Adrenal gland (tissue), 12 donors: ENCODE results near the gene FAT4. TPM values are rescaled to one million over a fixed set of nuclear protein-coding genes. Genes with fewer than 3 reads are reported as not detected.

ENCODE experiments used
- DNase-seq, 7 donors: peaks; one replicate each; pipeline ENCODE4 v3.0.0-alpha.2; 2019 to 2020
- H3K27ac ChIP-seq, 5 donors: fragments of 200-600 bp; sonication (generic) in 4 of 5; 1 replicate in 3 of 5; 2 replicates in 2 of 5; pipeline versions ENCODE4 v1.5.1 to v1.8.0; 2016 to 2020; ENCODE audit warnings: mild to moderate bottlenecking in 1 of 5
- H3K27me3 ChIP-seq: fragments of 200-600 bp; 2 replicates; pipeline ENCODE4 v1.8.0; 2021
- H3K36me3 ChIP-seq, 2 donors: fragments of 200-600 bp; replicated peaks in 1 of 2; 1 replicate in 1 of 2; 2 replicates in 1 of 2; pipeline versions ENCODE4 v1.5.1 to v1.8.0; 2018 to 2022
- H3K4me1 ChIP-seq, 2 donors: fragments of 200-600 bp; replicated peaks in 1 of 2; 1 replicate in 1 of 2; 2 replicates in 1 of 2; pipeline versions ENCODE4 v1.5.1 to v1.8.0; 2018 to 2021
- H3K4me3 ChIP-seq, 4 donors: fragments of 200-600 bp; sonication (generic) in 3 of 4; one replicate each; pipeline ENCODE4 v1.5.1; 2016 to 2018
- H3K9me3 ChIP-seq, 3 donors: fragments of 200-600 bp; sonication (generic) in 1 of 3; replicated peaks in 1 of 3; 1 replicate in 2 of 3; 2 replicates in 1 of 3; pipeline versions ENCODE4 v1.5.1 to v1.8.0; 2016 to 2021
- POLR2A ChIP-seq, 2 donors: fragments of 450-650 bp; IDR thresholded peaks; one replicate each; pipeline ENCODE4 v1.6.1; 2017; ENCODE audit warnings: antibody characterized with exemption in 2 of 2, mild to moderate bottlenecking in 2 of 2, moderate library complexity in 1 of 2
- WGBS, 4 donors: extraction: QIAGEN DNeasy Blood & Tissue Kit in 2 of 4; methylation state at CpG; one replicate each; pipeline versions ENCODE4 v1.1.5 to v1.1.7; 2013 to 2017; 5-methylcytosine and 5-hydroxymethylcytosine counted together
- intact Hi-C, 2 donors: fragments of 100-400 bp; cut with DNase I; formaldehyde crosslinking; loops; one replicate each; pipeline versions ENCODE4 v1.14.1 to v1.15.0; 2022 to 2023
- polyA plus RNA-seq, 3 donors: library from polyadenylated mRNA; stranded (reverse); fragments of 200-250 nt in 2 of 3; fragments of 350-450 nt in 1 of 3; fragmentation: Illumina TruSeq in 1 of 3; extraction: RNeasy Lipid Tissue Mini Kit (QIAGEN cat#74804) in 1 of 3; gene quantifications; one replicate each; pipeline ENCODE4 v1.2.3, GENCODE V29; 2013 to 2014
- total RNA-seq, 9 donors: library from RNA; depleted of rRNA in 4 of 9; stranded (reverse); fragments of >200 nt in 4 of 9; fragments of 120-200 nt in 1 of 9; fragmentation: NEBNext Ultra II Directional in 1 of 9; extraction: Animal tissue kit (Norgen Biotek cat#: 25700) in 1 of 9; gene quantifications; one replicate each; pipeline versions ENCODE4 v1.1.0 to v1.2.4, GENCODE V29; 2013 to 2023
- TF ChIP-seq, protein P1 (sequence below), 6 experiments: fragments of 450-650 bp in 4 of 6; fragments of 200-600 bp in 2 of 6; sonication (generic) in 1 of 6; IDR thresholded peaks; 1 replicate in 5 of 6; 2 replicates in 1 of 6; pipeline versions ENCODE4 v1.5.1 to v1.8.0; 2016 to 2021; ENCODE audit warnings: antibody characterized with exemption in 6 of 6, mild to moderate bottlenecking in 2 of 6, moderate library complexity in 1 of 6
- donor health status: healthy with polysubstance abuse.
- donor health status: Bipolar disorder and iron deficiency.
- donor health status: DM: yes; HTN: yes; CAD: no.
- donor health status: DM: no; HTN: no; CAD: no.
- donor health status: DM: no; HTN: no; CAD: no.
- donor health status: DM: yes; HTN: yes; CAD: no.

Gene FAT4
- total and polyA plus RNA-seq, 12 donors: 0.64 to 9.9 (median 4.6) TPM

DNA sequence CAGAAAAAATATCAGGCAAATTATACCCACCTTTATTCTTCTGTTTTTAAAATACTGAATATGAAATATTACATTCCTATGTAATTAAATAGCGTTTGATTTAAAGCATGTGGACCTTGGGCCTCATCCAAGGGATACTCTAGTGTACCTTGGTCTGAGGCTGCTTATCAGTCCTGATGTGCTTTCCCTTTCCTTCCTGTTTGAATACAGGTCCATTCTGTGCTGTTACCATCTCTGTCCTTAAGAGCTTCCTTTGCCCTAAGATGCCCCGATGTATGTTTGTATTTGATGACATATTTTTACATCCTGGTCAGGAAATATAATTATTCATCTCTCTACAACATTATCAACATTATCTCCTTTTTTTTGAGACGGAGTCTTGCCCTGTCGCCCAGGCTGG is 24.1 kb downstream of the FAT4 start:
- no peak for DNase-seq
- WGBS, 4 donors: 52 to 66% (median 57%) methylated on average over 4 of the region's 4 CpGs
- TF ChIP-seq, protein P1, sequence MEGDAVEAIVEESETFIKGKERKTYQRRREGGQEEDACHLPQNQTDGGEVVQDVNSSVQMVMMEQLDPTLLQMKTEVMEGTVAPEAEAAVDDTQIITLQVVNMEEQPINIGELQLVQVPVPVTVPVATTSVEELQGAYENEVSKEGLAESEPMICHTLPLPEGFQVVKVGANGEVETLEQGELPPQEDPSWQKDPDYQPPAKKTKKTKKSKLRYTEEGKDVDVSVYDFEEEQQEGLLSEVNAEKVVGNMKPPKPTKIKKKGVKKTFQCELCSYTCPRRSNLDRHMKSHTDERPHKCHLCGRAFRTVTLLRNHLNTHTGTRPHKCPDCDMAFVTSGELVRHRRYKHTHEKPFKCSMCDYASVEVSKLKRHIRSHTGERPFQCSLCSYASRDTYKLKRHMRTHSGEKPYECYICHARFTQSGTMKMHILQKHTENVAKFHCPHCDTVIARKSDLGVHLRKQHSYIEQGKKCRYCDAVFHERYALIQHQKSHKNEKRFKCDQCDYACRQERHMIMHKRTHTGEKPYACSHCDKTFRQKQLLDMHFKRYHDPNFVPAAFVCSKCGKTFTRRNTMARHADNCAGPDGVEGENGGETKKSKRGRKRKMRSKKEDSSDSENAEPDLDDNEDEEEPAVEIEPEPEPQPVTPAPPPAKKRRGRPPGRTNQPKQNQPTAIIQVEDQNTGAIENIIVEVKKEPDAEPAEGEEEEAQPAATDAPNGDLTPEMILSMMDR (IDR thresholded peaks at IDR 0.05): no peak
- no peak for TF ChIP-seq POLR2A (IDR thresholded peaks at IDR 0.05)
- Histone ChIP-seq H3K4me3 (no peak overlapping the region), H3K27me3 (no peaks in the 10 kb centered on the region), H3K9me3 (peaks cover 0 to 4% (median 0%) of the 10 kb centered on the region in 3 donors), H3K27ac (no peak overlapping the region), H3K4me1 (no peaks in the 10 kb centered on the region), H3K36me3 (no peaks in the 10 kb centered on the region)
- intact Hi-C loops: no loop called here

DNA sequence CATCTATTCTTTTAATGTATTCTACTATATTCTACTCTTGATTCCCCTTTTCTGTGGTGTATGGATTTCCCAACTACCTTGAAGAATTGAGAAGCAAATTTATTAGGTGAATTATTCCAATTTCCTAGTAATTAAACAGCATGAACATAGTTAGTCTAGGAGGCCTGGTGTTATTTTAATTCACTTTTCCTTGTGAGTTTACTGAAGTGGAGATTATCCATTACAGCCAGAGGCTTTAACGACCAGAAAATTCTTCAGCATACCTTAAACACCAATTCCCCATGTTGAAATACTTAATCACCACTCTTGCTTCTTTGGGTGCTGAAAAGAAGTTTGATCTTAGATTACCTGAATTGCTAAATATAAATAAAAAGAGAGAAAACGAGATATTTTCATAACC is 29.4 kb downstream of the FAT4 start:
- Histone ChIP-seq H3K4me1 (no peaks in the 10 kb centered on the region), H3K27me3 (no peaks in the 10 kb centered on the region), H3K36me3 (no peaks in the 10 kb centered on the region), H3K27ac (no peak overlapping the region), H3K9me3 (no peaks in the 10 kb centered on the region), H3K4me3 (no peak overlapping the region)
- no peak for TF ChIP-seq POLR2A (IDR thresholded peaks at IDR 0.05)
- TF ChIP-seq, protein P1 (IDR thresholded peaks at IDR 0.05): no peak
- 57 to 80% (median 67%) methylated on average over 2 of the region's 2 CpGs for WGBS, 4 donors
- DNase-seq: no peak
- intact Hi-C loops: no loop called here

DNA sequence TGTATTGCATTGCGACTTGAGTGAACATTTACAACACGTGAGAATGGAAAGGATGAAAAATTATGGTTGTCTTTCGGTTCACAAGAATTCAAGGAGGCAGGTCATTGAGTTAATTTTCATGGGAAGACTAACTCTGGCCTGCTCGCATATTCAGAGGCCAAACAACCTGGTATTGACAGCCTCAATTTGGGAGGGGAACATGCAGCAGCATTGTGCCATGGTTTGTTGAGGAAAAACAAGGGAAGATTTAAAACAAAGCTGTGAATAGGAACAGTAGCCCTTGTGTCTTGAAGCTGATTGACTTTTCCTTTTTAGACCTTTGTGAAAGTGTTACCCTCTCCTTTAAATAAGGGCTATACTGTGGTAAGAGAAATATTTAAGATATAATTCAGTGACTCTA is 31.9 kb downstream of the FAT4 start:
- Histone ChIP-seq H3K4me1 (no peaks in the 10 kb centered on the region), H3K4me3 (no peak overlapping the region), H3K36me3 (no peaks in the 10 kb centered on the region), H3K27me3 (no peaks in the 10 kb centered on the region), H3K27ac (no peak overlapping the region), H3K9me3 (no peaks in the 10 kb centered on the region)
- DNase-seq: no peak
- intact Hi-C loops: no loop called here
- TF ChIP-seq, protein P1 (IDR thresholded peaks at IDR 0.05): no peak
- no peak for TF ChIP-seq POLR2A (IDR thresholded peaks at IDR 0.05)
- 65 to 85% (median 81%) methylated on average over 4 of the region's 4 CpGs for WGBS, 4 donors

DNA sequence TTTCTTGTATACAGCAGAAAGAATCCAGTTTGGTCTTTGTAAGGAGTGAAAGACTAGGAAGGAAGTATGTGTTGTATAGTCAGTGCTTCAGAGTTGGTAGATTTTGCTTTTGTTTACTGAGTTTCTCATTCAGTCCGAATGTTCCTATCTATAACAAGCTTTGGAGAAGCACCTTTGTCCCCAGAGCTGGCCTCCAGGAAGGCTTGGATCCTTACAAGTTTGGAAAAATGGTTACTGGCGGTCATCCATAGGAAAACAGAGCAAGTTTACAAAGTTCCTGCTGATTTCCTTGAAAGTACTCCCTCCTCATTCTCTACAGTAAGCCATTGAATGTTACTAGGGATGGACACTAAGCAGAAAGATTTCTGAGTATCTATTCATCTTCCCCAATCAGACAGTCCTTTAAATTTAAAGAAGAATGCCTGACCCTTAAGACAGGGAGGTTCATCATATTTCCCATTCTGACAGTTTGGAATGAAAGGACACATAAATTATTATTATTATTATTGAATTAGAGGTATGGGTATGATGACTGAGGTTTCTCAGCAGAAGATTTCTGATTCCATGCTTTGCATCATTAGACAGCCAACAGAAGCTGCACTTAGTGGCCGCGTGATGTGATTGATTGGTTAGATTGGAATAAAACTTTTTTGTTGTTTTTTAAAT is 35.8 kb downstream of the FAT4 start:
- no peak for DNase-seq
- TF ChIP-seq, protein P1 (IDR thresholded peaks at IDR 0.05): no peak
- TF ChIP-seq POLR2A (IDR thresholded peaks at IDR 0.05): no peak
- no peaks in the 10 kb centered on the region for H3K4me1 ChIP-seq
- H3K4me3 ChIP-seq: no peak overlapping the region
- WGBS, 4 donors: 73 to 79% (median 77%) methylated on average over 4 of the region's 4 CpGs
- no peaks in the 10 kb centered on the region for H3K36me3 ChIP-seq
- H3K27ac ChIP-seq: no peak overlapping the region
- no peaks in the 10 kb centered on the region for H3K9me3 ChIP-seq
- H3K27me3 ChIP-seq: no peaks in the 10 kb centered on the region
- intact Hi-C loops: no loop called here
